ENCODE results near the gene FANCF. TPM values are rescaled to one million over a fixed set of nuclear protein-coding genes. Genes with fewer than 3 reads are reported as not detected.

The FANCF gene
- total RNA-seq, 1 donor from 2014 or later: 8.6 TPM

DNA sequence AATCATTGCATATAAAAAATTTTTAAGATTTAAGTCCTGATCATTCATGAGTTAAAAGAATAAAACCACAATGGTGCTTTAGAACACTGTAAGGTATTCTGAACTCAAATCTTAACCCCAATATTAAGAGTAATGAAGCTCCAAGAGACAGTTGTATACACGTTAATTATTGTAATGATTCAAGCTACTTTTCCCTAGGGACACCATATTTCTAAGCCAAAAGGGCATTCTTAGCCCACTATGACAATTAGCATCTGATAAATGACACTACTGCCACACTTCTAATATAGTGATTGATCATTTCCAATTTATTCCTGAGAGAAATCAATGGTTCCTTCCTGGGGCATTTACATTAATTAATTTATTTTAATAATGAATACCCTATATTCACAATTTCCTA is 21.7 kb downstream of the FANCF start:
- no peak overlapping the region for H3K4me3 ChIP-seq
- no peaks in the 10 kb centered on the region for H3K4me1 ChIP-seq
- no peaks in the 10 kb centered on the region for H3K36me3 ChIP-seq
- no peaks in the 10 kb centered on the region for H3K9me3 ChIP-seq
- H3K27me3 ChIP-seq (ENCODE audit: low read depth): no peaks in the 10 kb centered on the region
- intact Hi-C loops (cut with DNase I): no loop called here
- TF ChIP-seq, protein P1, sequence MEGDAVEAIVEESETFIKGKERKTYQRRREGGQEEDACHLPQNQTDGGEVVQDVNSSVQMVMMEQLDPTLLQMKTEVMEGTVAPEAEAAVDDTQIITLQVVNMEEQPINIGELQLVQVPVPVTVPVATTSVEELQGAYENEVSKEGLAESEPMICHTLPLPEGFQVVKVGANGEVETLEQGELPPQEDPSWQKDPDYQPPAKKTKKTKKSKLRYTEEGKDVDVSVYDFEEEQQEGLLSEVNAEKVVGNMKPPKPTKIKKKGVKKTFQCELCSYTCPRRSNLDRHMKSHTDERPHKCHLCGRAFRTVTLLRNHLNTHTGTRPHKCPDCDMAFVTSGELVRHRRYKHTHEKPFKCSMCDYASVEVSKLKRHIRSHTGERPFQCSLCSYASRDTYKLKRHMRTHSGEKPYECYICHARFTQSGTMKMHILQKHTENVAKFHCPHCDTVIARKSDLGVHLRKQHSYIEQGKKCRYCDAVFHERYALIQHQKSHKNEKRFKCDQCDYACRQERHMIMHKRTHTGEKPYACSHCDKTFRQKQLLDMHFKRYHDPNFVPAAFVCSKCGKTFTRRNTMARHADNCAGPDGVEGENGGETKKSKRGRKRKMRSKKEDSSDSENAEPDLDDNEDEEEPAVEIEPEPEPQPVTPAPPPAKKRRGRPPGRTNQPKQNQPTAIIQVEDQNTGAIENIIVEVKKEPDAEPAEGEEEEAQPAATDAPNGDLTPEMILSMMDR (IDR thresholded peaks at IDR 0.05): no peak
- DNase-seq (no peak), ATAC-seq (no peak)
- no peak overlapping the region for H3K27ac ChIP-seq

DNA sequence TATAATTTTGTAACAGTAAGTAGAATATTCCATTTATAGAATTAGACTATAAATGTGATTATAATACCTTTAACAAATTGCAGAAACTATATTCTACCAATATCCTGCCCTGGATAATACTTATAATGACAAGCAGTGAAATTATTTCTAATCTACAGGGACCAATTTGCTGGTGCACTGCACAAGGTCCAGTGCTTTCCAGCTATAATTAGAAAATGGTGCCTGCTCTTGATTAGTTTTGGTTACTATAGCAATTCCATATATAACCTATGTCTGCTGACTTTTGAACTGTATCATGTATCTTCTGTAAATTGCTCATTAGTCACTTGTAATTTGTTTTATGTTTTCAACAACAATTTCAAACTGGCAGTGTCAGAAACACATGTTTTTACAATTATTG is 23.1 kb downstream of the FANCF start:
- no peaks in the 10 kb centered on the region for H3K36me3 ChIP-seq
- no peaks in the 10 kb centered on the region for H3K9me3 ChIP-seq
- DNase-seq (no peak), ATAC-seq (no peak)
- no peaks in the 10 kb centered on the region for H3K4me1 ChIP-seq
- H3K27me3 ChIP-seq (ENCODE audit: low read depth): no peaks in the 10 kb centered on the region
- H3K27ac ChIP-seq: no peak overlapping the region
- H3K4me3 ChIP-seq: no peak overlapping the region
- TF ChIP-seq, protein P1 (IDR thresholded peaks at IDR 0.05): no peak
- intact Hi-C loops (cut with DNase I): no loop called here

DNA sequence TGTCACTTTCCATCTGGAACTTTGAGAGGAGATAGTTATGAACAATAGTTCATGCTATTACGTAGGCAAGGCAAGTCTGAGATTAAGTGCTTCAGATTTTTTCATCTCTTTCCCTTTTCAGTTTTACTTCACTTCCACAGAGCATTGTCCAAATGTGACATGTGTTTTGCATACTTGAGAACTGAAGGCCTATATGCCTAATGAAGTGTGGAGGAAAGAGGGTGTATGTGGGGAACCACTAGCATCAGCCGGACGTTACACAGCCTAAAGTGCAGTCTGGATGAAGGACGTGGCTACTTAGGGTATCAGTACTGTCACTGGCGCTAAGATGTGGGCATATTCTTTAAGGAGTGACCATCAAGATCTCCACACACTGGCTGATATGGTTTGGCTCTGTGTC is 26.2 kb downstream of the FANCF start:
- H3K36me3 ChIP-seq: no peaks in the 10 kb centered on the region
- H3K27me3 ChIP-seq (ENCODE audit: low read depth): no peaks in the 10 kb centered on the region
- TF ChIP-seq, protein P1 (IDR thresholded peaks at IDR 0.05): no peak
- no peaks in the 10 kb centered on the region for H3K4me1 ChIP-seq
- no peak overlapping the region for H3K27ac ChIP-seq
- DNase-seq (no peak), ATAC-seq (no peak)
- no peaks in the 10 kb centered on the region for H3K9me3 ChIP-seq
- intact Hi-C loops (cut with DNase I): no loop called here
- H3K4me3 ChIP-seq: no peak overlapping the region

DNA sequence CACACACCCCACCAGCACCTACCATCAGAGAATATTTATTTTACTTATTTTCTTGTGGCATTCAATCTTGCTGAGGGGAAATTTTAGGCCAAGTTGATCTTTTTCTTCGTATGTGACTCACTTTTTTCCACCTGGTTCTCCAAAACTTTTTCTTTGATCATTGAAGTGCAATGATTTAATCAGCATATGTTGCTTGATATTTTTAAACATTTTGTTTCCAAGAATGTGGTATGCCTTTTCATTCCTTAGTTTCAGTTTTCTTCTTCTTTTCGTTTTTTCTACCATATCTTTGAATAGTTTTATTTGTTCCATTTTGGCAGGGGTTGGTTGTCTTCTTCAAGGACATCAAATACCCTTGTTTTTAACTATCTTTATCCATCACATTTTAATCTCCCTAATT is 28.6 kb downstream of the FANCF start:
- TF ChIP-seq, protein P1 (IDR thresholded peaks at IDR 0.05): no peak
- H3K9me3 ChIP-seq: no peaks in the 10 kb centered on the region
- no peaks in the 10 kb centered on the region for H3K4me1 ChIP-seq
- DNase-seq (no peak), ATAC-seq (no peak)
- no peak overlapping the region for H3K27ac ChIP-seq
- H3K36me3 ChIP-seq: no peaks in the 10 kb centered on the region
- H3K4me3 ChIP-seq: no peak overlapping the region
- no peaks in the 10 kb centered on the region for H3K27me3 ChIP-seq (ENCODE audit: low read depth)
- intact Hi-C loops (cut with DNase I): no loop called here

DNA sequence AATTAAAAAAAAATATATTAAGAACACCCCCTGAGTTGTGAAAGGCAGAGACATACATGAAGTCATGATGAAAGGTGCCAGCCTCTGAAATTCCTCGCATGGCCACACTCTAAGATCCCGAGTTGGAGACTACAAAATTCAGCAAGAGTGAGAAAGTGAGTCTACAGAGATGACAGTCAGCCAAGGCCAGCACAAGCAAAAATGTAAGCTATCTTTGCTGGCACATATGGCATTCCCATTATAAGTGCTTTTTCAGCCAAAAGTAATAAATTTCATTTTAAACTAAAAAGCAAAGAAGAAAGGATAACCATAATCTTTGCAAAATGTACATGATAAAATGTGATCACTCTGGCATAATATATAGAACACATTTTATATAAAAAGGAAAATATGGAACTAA is 40.6 kb downstream of the FANCF start:
- intact Hi-C loops (cut with DNase I): no loop called here
- no peak overlapping the region for H3K27ac ChIP-seq
- TF ChIP-seq, protein P1 (IDR thresholded peaks at IDR 0.05): no peak
- no peaks in the 10 kb centered on the region for H3K27me3 ChIP-seq (ENCODE audit: low read depth)
- H3K4me3 ChIP-seq: no peak overlapping the region
- DNase-seq: no peak
- no peaks in the 10 kb centered on the region for H3K9me3 ChIP-seq
- no peak for ATAC-seq
- H3K36me3 ChIP-seq: no peaks in the 10 kb centered on the region
- H3K4me1 ChIP-seq: no peaks in the 10 kb centered on the region

DNA sequence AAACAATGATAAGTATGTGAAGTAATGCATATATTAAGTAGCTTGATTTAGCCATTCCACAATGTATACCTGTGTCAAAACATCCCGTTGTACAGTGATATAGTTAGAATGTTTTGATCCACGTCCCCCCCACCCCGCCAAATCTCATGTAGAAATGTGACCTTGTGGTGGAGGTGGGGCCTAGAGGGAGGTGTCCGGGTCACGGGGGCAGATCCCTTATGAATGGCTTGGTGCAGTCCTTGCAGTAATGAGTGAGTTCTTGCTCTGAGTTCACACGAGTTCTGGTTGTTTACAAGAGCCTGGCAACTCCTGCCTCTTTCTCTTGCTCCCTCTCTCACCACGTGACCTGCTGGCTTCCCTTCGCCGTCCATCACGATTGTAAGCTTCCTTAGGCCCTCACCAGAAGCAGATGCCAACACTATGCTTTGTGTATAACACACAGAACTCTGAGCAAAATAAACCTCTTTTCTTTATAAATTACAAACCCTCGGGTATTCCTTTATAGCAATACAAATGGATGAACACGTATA is 41.6 kb downstream of the FANCF start:
- Histone ChIP-seq H3K9me3 (no peaks in the 10 kb centered on the region), H3K27me3 (ENCODE audit: low read depth) (no peaks in the 10 kb centered on the region), H3K4me1 (no peaks in the 10 kb centered on the region), H3K36me3 (no peaks in the 10 kb centered on the region), H3K4me3 (no peak overlapping the region), H3K27ac (no peak overlapping the region)
- TF ChIP-seq, protein P1 (IDR thresholded peaks at IDR 0.05): no peak
- no peak for DNase-seq
- no peak for ATAC-seq
- intact Hi-C loops (cut with DNase I): no loop called here
